ENCODE results near the gene MDM4.

DNA sequence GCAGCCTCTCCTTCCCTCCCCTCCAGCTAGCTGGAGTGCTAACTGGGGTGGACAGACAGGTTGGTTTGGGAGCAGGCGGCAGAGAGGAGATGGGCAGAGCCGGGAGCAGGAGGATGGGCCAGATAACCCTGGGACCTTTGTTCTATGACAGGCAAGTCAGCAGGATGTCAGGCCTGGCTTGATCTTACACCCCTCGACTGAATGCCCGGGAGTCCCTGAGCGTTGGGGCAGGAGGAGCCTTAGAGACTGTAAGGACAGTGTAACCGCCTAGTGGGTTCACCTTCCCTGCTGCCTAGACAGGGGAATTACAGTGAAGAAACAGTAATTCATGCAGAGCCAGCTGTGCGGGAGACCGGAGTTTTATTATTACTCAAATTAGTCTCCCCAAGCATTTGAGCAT, 60.2 kb downstream of the MDM4 start:
- TF ChIP-seq POLR2A (IDR thresholded peaks at IDR 0.05; ENCODE audit: low read depth, low read length) (no peak), POLR2AphosphoS5 (IDR thresholded peaks at IDR 0.05; ENCODE audit: low read depth, low read length) (no peak), POU2F2 (IDR thresholded peaks at IDR 0.05; ENCODE audit: low read depth, low read length) (no peak), TAF1 (IDR thresholded peaks at IDR 0.05; ENCODE audit: low read depth, low read length) (no peak), SPI1 (IDR thresholded peaks at IDR 0.05; ENCODE audit: low read depth, low read length) (no peak), PAX5 (IDR thresholded peaks at IDR 0.05; ENCODE audit: insufficient read depth, low read length, severe bottlenecking) (no peak)

Measured in GM12891 (cell line).